WTC11 (cell line): ENCODE measurements around the gene YIF1A. TPM values are rescaled to one million over a fixed set of nuclear protein-coding genes. Genes with fewer than 3 reads are reported as not detected.

Experiments used
- ATAC-seq: fragments of 200-7000 bp; cut with Tn5 transposase; 2 replicates; pipeline ENCODE4 v1.10.0; 2021; ENCODE audit warnings: mild to moderate bottlenecking, moderate library complexity
- CTCF ChIA-PET: fragments of 300-600 bp; sonication (Branson Sonifier 250); formaldehyde crosslinking; loops from one replicate; lab custom pipeline; 2021; ENCODE audit warnings: antibody characterized with exemption; lab: Charles Lee
- POLR2A ChIA-PET: fragments of 350-600 bp; sonication (Branson Sonifier 250); formaldehyde crosslinking; loops from one replicate; lab custom pipeline; 2021; ENCODE audit warnings: antibody characterized with exemption; lab: Charles Lee
- DNase-seq: peaks from one replicate; pipeline ENCODE4 v3.0.0; 2021; ENCODE audit warnings: low spot score
- H3K27ac Mint-ChIP-seq: 2 replicates; pipeline ENCODE4 v1.8.0; 2021; ENCODE audit warnings: mixed read lengths
- H3K27me3 Mint-ChIP-seq: 2 replicates; pipeline ENCODE4 v1.8.0; 2021; ENCODE audit warnings: low read depth, mild to moderate bottlenecking, moderate library complexity, mixed read lengths
- H3K36me3 Mint-ChIP-seq: 2 replicates; pipeline ENCODE4 v1.8.0; 2021; ENCODE audit warnings: mixed read lengths
- H3K4me1 Mint-ChIP-seq: 2 replicates; pipeline ENCODE4 v1.8.0; 2022; ENCODE audit warnings: mixed read lengths
- H3K4me3 Mint-ChIP-seq: 2 replicates; pipeline ENCODE4 v1.8.0; 2021; ENCODE audit warnings: mild to moderate bottlenecking, moderate library complexity, mixed read lengths
- H3K9me3 Mint-ChIP-seq: 2 replicates; pipeline ENCODE4 v1.8.0; 2021; ENCODE audit warnings: mixed read lengths
- ATF3 ChIP-seq: sonication (generic); formaldehyde crosslinking; conservative IDR thresholded peaks from 2 replicates; pipeline ENCODE4 v1.8.1; 2022; ENCODE audit warnings: mild to moderate bottlenecking, missing genetic modification reagents
- CBFB ChIP-seq: sonication (generic); formaldehyde crosslinking; IDR thresholded peaks from 2 replicates; pipeline ENCODE4 v1.8.1; 2022; ENCODE audit warnings: mild to moderate bottlenecking, low read depth, missing genetic modification reagents
- EMX1 ChIP-seq: fragments of 250-450 bp; sonication (Bioruptor Pico); IDR thresholded peaks from 2 replicates; pipeline ENCODE4 v1.8.0; 2021; ENCODE audit warnings: mild to moderate bottlenecking
- FOXK1 ChIP-seq: sonication (generic); formaldehyde crosslinking; IDR thresholded peaks from 2 replicates; pipeline ENCODE4 v1.8.0; 2022; ENCODE audit warnings: mild to moderate bottlenecking, moderate library complexity, missing genetic modification reagents
- GABPB1 ChIP-seq: sonication (generic); formaldehyde crosslinking; IDR thresholded peaks from 2 replicates; pipeline ENCODE4 v1.8.1; 2023; ENCODE audit warnings: mild to moderate bottlenecking, missing genetic modification reagents
- GRHL2 ChIP-seq: fragments of 250-450 bp; sonication (Bioruptor Pico); IDR thresholded peaks from 2 replicates; pipeline ENCODE4 v1.8.0; 2022; ENCODE audit warnings: mild to moderate bottlenecking, moderate library complexity; ENCODE audit not compliant: insufficient replicate concordance, severe bottlenecking
- GTF2I ChIP-seq: fragments of 250-450 bp; sonication (Bioruptor Pico); conservative IDR thresholded peaks from 2 replicates; pipeline ENCODE4 v1.4.0; 2021; ENCODE audit warnings: mild to moderate bottlenecking
- HMGA2 ChIP-seq: fragments of 250-450 bp; sonication (Bioruptor Pico); IDR thresholded peaks from 2 replicates; pipeline ENCODE4 v1.4.0; 2021; ENCODE audit warnings: mild to moderate bottlenecking, moderate library complexity
- KAT7 ChIP-seq: sonication (generic); formaldehyde crosslinking; IDR thresholded peaks from 2 replicates; pipeline ENCODE4 v1.8.1; 2023; ENCODE audit warnings: missing genetic modification reagents, mild to moderate bottlenecking, borderline replicate concordance
- MYBL2 ChIP-seq: sonication (generic); formaldehyde crosslinking; IDR thresholded peaks from 2 replicates; pipeline ENCODE4 v1.8.1; 2023; ENCODE audit warnings: mild to moderate bottlenecking, moderate library complexity, missing genetic modification reagents
- OVOL2 ChIP-seq: fragments of 250-450 bp; sonication (Bioruptor Pico); IDR thresholded peaks from 2 replicates; pipeline ENCODE4 v1.9.0; 2021; ENCODE audit warnings: mild to moderate bottlenecking, borderline replicate concordance
- PRDM15 ChIP-seq: sonication (generic); formaldehyde crosslinking; IDR thresholded peaks from 2 replicates; pipeline ENCODE4 v1.8.0; 2022; ENCODE audit warnings: missing genetic modification reagents
- RORB ChIP-seq: fragments of 250-450 bp; sonication (Bioruptor Pico); IDR thresholded peaks from 2 replicates; pipeline ENCODE4 v1.9.0; 2021; ENCODE audit warnings: mild to moderate bottlenecking
- SMAD3 ChIP-seq: sonication (generic); formaldehyde crosslinking; IDR thresholded peaks from 2 replicates; pipeline ENCODE4 v1.8.0; 2022; ENCODE audit warnings: missing genetic modification reagents, mild to moderate bottlenecking, borderline replicate concordance
- ZBTB21 ChIP-seq: sonication (generic); formaldehyde crosslinking; IDR thresholded peaks from 2 replicates; pipeline ENCODE4 v1.8.1; 2023; ENCODE audit warnings: mild to moderate bottlenecking, missing genetic modification reagents, borderline replicate concordance
- ZNF121 ChIP-seq: sonication (generic); formaldehyde crosslinking; IDR thresholded peaks from 2 replicates; pipeline ENCODE4 v1.8.0; 2023; ENCODE audit warnings: missing genetic modification reagents
- ZNF219 ChIP-seq: sonication (generic); formaldehyde crosslinking; IDR thresholded peaks from 2 replicates; pipeline ENCODE4 v1.8.0; 2023; ENCODE audit warnings: missing genetic modification reagents, mild to moderate bottlenecking, borderline replicate concordance
- ZNF317 ChIP-seq: sonication (generic); formaldehyde crosslinking; IDR thresholded peaks from 2 replicates; pipeline ENCODE4 v1.8.1; 2023; ENCODE audit warnings: low read depth, mild to moderate bottlenecking, moderate library complexity, missing genetic modification reagents, borderline replicate concordance
- ZNF416 ChIP-seq: fragments of 250-450 bp; sonication (Bioruptor Pico); IDR thresholded peaks from 2 replicates; pipeline ENCODE4 v1.9.0; 2021; ENCODE audit warnings: mild to moderate bottlenecking, inconsistent platforms
- ZNF425 ChIP-seq: fragments of 250-450 bp; sonication (Bioruptor Pico); conservative IDR thresholded peaks from 2 replicates; pipeline ENCODE4 v1.9.0; 2021; ENCODE audit warnings: mild to moderate bottlenecking
- ZNF512 ChIP-seq: sonication (generic); formaldehyde crosslinking; IDR thresholded peaks from 2 replicates; pipeline ENCODE4 v1.8.1; 2022; ENCODE audit warnings: missing genetic modification reagents, borderline replicate concordance
- ZSCAN18 ChIP-seq: fragments of 250-450 bp; sonication (Bioruptor Pico); IDR thresholded peaks from 2 replicates; pipeline ENCODE4 v2.1.2; 2022; ENCODE audit warnings: mild to moderate bottlenecking, moderate library complexity
- total RNA-seq: library from RNA; stranded (reverse); gene quantifications from 3 replicates; pipeline ENCODE4 v1.2.3, GENCODE V29; 2021

Gene YIF1A
- total RNA-seq, 1 experiment from 2014 or later = 86.9 TPM

GRCh38 chr11:66280428-66280827 lies 8.5 kb downstream of the YIF1A start (continued):
- no peak for TF ChIP-seq ZNF219 (CRISPR knock-in tag)
- no peak for TF ChIP-seq GRHL2 (CRISPR knock-in tag)
- no peak for TF ChIP-seq MYBL2 (CRISPR knock-in tag)
- TF ChIP-seq RORB (CRISPR knock-in tag) = no peak
- no peak for TF ChIP-seq SMAD3 (CRISPR knock-in tag)
- no peak for TF ChIP-seq PRDM15 (CRISPR knock-in tag)
- no peak for TF ChIP-seq ZSCAN18 (CRISPR knock-in tag)
- no peak for TF ChIP-seq GTF2I (CRISPR knock-in tag)
- TF ChIP-seq ATF3 (CRISPR knock-in tag) = no peak
- TF ChIP-seq ZNF416 (CRISPR knock-in tag) = no peak

- CTCF ChIA-PET = interaction anchor here (0.6 to 2.5 kb wide), 9 partner anchors 11 to 139 kb away, joined by 3 to 15 read pairs (median 5); partner anchors contain the start of gene YIF1A
- H3K4me3 Mint-ChIP-seq = peak overlapping the region; percentile 65
- DNase-seq = peak; percentile 33
- H3K9me3 Mint-ChIP-seq = no peaks in the 10 kb centered on the region
- no peak; the same call in 1 of the 2 replicates for ATAC-seq
- POLR2A ChIA-PET = no interaction called here
- H3K4me1 Mint-ChIP-seq = peaks cover 24% of the 10 kb centered on the region
- H3K36me3 Mint-ChIP-seq = peaks cover 4% of the 10 kb centered on the region
- peaks cover 22% of the 10 kb centered on the region for H3K27me3 Mint-ChIP-seq
- H3K27ac Mint-ChIP-seq = no peak overlapping the region
- no peak for TF ChIP-seq OVOL2 (CRISPR knock-in tag)
- no peak for TF ChIP-seq GRHL2 (CRISPR knock-in tag)
- TF ChIP-seq PRDM15 (CRISPR knock-in tag) = no peak
- no peak for TF ChIP-seq FOXK1 (CRISPR knock-in tag)
- no peak for TF ChIP-seq GABPB1 (CRISPR knock-in tag)
- TF ChIP-seq ZNF416 (CRISPR knock-in tag) = no peak
- TF ChIP-seq ZNF317 (CRISPR knock-in tag) = no peak
- TF ChIP-seq CBFB (CRISPR knock-in tag) = no peak
- TF ChIP-seq ZNF425 = no peak
- no peak for TF ChIP-seq KAT7
- TF ChIP-seq EMX1 (CRISPR knock-in tag) = no peak
- TF ChIP-seq HMGA2 (CRISPR knock-in tag) = no peak
- TF ChIP-seq ZNF121 (CRISPR knock-in tag) = no peak
- no peak for TF ChIP-seq ZBTB21 (CRISPR knock-in tag)
- TF ChIP-seq ZNF512 = no peak
Observed at GRCh38 chr11:66279092-66279734, 9.7 kb downstream of the YIF1A start.
